HepG2 (cell line): ENCODE results near the gene DLL4. TPM values are rescaled to one million over a fixed set of nuclear protein-coding genes. Genes with fewer than 3 reads are reported as not detected.

ENCODE experiments used
- ATAC-seq: fragments of 200-7000 bp; cut with Tn5 transposase; 3 replicates; pipeline ENCODE4 v1.9.1; 2020; ENCODE audit warnings: mild to moderate bottlenecking, moderate library complexity
- BruUV-seq: library from RNA; stranded (reverse); fragments of 400-500 nt; replicated peaks from 2 replicates; lab custom pipeline; 2021; lab: Mats Ljungman, UMichigan
- CTCF ChIA-PET: fragments of 300-600 bp; formaldehyde crosslinking; extraction: SDS; loops from one replicate; lab custom pipeline; 2021; ENCODE audit warnings: low total read pairs, inconsistent platforms, low intra/inter-chr PET ratio; lab: Yijun Ruan, JAX
- POLR2A ChIA-PET: fragments of 350-600 bp; sonication (Branson Sonifier 250); formaldehyde crosslinking; loops from one replicate; lab custom pipeline; 2020; ENCODE audit warnings: antibody characterized with exemption, inconsistent platforms; lab: Yijun Ruan, JAX
- DNase-seq: peaks from one replicate; pipeline ENCODE4 v3.0.0-alpha.2; 2015; ENCODE audit warnings: low spot score
- FAIRE-seq: peaks from 3 replicates; lab custom pipeline; 2011; peaks lifted over from hg19 to GRCh38; lab: Jason Lieb, UNC
- H2AFZ ChIP-seq: one replicate; pipeline ENCODE4 v1.6.1; 2011; ENCODE audit warnings: low read length, inconsistent platforms
- H3K27ac ChIP-seq: fragments of 300-600 bp; 3 replicates; pipeline ENCODE4 v1.8.0; 2011; ENCODE audit warnings: mixed run types, mild to moderate bottlenecking, mixed read lengths, low read length, inconsistent platforms; ENCODE audit not compliant: insufficient read depth; ENCODE audit errors: extremely low read length
- H3K27me3 ChIP-seq, 2 experiments: fragments of 200-600 bp in 1 of 2; 2 replicates in 1 of 2; 3 replicates in 1 of 2; pipeline versions ENCODE4 v1.6.0 to v1.8.0; 2011; ENCODE audit warnings: low read length in 2 of 2, mild to moderate bottlenecking in 2 of 2, moderate library complexity in 2 of 2, inconsistent platforms in 1 of 2; ENCODE audit not compliant: insufficient read depth in 2 of 2, control insufficient read depth in 1 of 2
- H3K36me3 ChIP-seq, 2 experiments: fragments of 200-600 bp in 1 of 2; replicated peaks in 1 of 2; 2 replicates in 1 of 2; 3 replicates in 1 of 2; pipeline versions ENCODE4 v1.5.1 to v1.8.0; 2011; ENCODE audit warnings: low read length in 2 of 2, inconsistent platforms in 1 of 2; ENCODE audit not compliant: insufficient read depth in 2 of 2, control insufficient read depth in 1 of 2
- H3K4me1 ChIP-seq: 2 replicates; pipeline ENCODE4 v1.5.1; 2012; ENCODE audit warnings: low read length, inconsistent platforms; ENCODE audit not compliant: insufficient read depth
- H3K4me2 ChIP-seq: 2 replicates; pipeline ENCODE4 v1.6.0; 2011; ENCODE audit warnings: low read depth, low read length, inconsistent platforms
- H3K4me3 ChIP-seq, 3 experiments: fragments of 200-600 bp in 1 of 3; sonication (generic), shearing (Covaris generic) in 1 of 3; replicated peaks in 1 of 3; 2 replicates each; pipeline ENCODE4 v1.5.1; 2011 to 2016; ENCODE audit warnings: low read length in 3 of 3, inconsistent platforms in 2 of 3, low read depth in 2 of 3, mild to moderate bottlenecking in 2 of 3, control low read depth in 1 of 3, mixed read lengths in 1 of 3; ENCODE audit not compliant: insufficient read depth in 1 of 3
- H3K79me2 ChIP-seq: one replicate; pipeline ENCODE4 v1.6.1; 2011; ENCODE audit warnings: low read length, inconsistent platforms; ENCODE audit not compliant: insufficient read depth
- H3K9ac ChIP-seq: 2 replicates; pipeline ENCODE4 v1.6.0; 2011; ENCODE audit warnings: mild to moderate bottlenecking, low read depth, low read length, inconsistent platforms; ENCODE audit not compliant: insufficient read depth
- H3K9me3 ChIP-seq: 2 replicates; pipeline ENCODE4 v1.5.1; 2012; ENCODE audit warnings: mild to moderate bottlenecking, low read length
- H4K20me1 ChIP-seq: 2 replicates; pipeline ENCODE4 v1.6.0; 2011; ENCODE audit warnings: inconsistent platforms, mild to moderate bottlenecking, low read length, moderate library complexity; ENCODE audit not compliant: insufficient read depth
- CCAR2 ChIP-seq: fragments of 200-400 bp; formaldehyde crosslinking; optimal IDR thresholded peaks from 2 replicates; pipeline ENCODE3; 2018; ENCODE audit warnings: low read depth, mild to moderate bottlenecking, low read length, moderate library complexity
- DPF2 ChIP-seq: sonication (generic); formaldehyde crosslinking; IDR thresholded peaks from 2 replicates; pipeline ENCODE4 v1.4.0; 2020; ENCODE audit warnings: mild to moderate bottlenecking, low read depth, missing genetic modification reagents, borderline replicate concordance
- EZH2 ChIP-seq: conservative IDR thresholded peaks from 2 replicates; pipeline ENCODE4 v1.6.1; 2012; ENCODE audit warnings: mild to moderate bottlenecking, low read depth, low read length, moderate library complexity
- FOXO1 ChIP-seq: sonication (generic); formaldehyde crosslinking; IDR thresholded peaks from 2 replicates; pipeline ENCODE4 v1.4.0; 2020; ENCODE audit warnings: missing genetic modification reagents
- HNRNPL ChIP-seq: fragments of 200-400 bp; formaldehyde crosslinking; IDR thresholded peaks from 2 replicates; pipeline ENCODE4 v1.6.1; 2017; ENCODE audit warnings: mild to moderate bottlenecking, low read depth, low read length
- HOXA5 ChIP-seq: sonication (generic); formaldehyde crosslinking; IDR thresholded peaks from 2 replicates; pipeline ENCODE4 v1.4.0; 2020; ENCODE audit warnings: missing genetic modification reagents
- PLRG1 ChIP-seq: fragments of 450-650 bp; conservative IDR thresholded peaks from 2 replicates; pipeline ENCODE4 v1.6.1; 2016
- SUZ12 ChIP-seq: fragments of 150-350 bp; IDR thresholded peaks from 2 replicates; pipeline ENCODE4 v1.6.1; 2014; ENCODE audit warnings: low read depth, low read length
- ZC3H4 ChIP-seq: sonication (generic); formaldehyde crosslinking; IDR thresholded peaks from 2 replicates; pipeline ENCODE4 v1.4.0; 2020; ENCODE audit warnings: missing genetic modification reagents, borderline replicate concordance
- ZNF121 ChIP-seq: sonication (generic); formaldehyde crosslinking; IDR thresholded peaks from 2 replicates; pipeline ENCODE4 v1.5.0; 2020; ENCODE audit warnings: mild to moderate bottlenecking, missing genetic modification reagents
- ZNF546 ChIP-seq: sonication (generic); formaldehyde crosslinking; conservative IDR thresholded peaks from 2 replicates; pipeline ENCODE4 v1.8.1; 2023; ENCODE audit warnings: mild to moderate bottlenecking, missing genetic modification reagents
- ZNF652 ChIP-seq: IDR thresholded peaks from 2 replicates; pipeline ENCODE4 v1.6.1; 2016; ENCODE audit warnings: low read depth, borderline replicate concordance
- WGBS: methylation state at CpG from one replicate; pipeline ENCODE4 v1.1.6; 2017; ENCODE audit warnings: low lambda C conversion rate; 5-methylcytosine and 5-hydroxymethylcytosine counted together
- in situ Hi-C: cut with HindIII; loops from 2 replicates; pipeline ENCODE4 v1.10.0; 2017; ENCODE audit warnings: low pct_unique_long_range_greater_than_20kb; ENCODE audit not compliant: extremely low pct_ligation_motif_present
- intact Hi-C: fragments of 100-400 bp; cut with micrococcal nuclease; formaldehyde crosslinking; loops from one replicate; pipeline ENCODE4 v1.10.0; 2022; ENCODE audit not compliant: unreplicated experiment
- polyA plus RNA-seq, 8 experiments: library from polyadenylated mRNA; depleted of rRNA in 3 of 8; stranded (reverse) in 7 of 8; unstranded in 1 of 8; fragments of >200 nt; fragmentation: Illumina TruSeq in 4 of 8; extraction: Trizol in 4 of 8; gene quantifications; 2 replicates each; pipeline versions ENCODE4 v1.2.1 to v1.2.3, GENCODE V29; 2011 to 2016; ENCODE audit warnings: low read depth in 4 of 8, missing spikeins in 1 of 8, mixed read lengths in 1 of 8; ENCODE audit not compliant: insufficient read depth in 1 of 8
- total RNA-seq, 5 experiments: library from RNA; depleted of rRNA; stranded (reverse); fragments of >200 nt; fragmentation: Illumina TruSeq; extraction: Trizol; gene quantifications; 2 replicates each; pipeline ENCODE4 v1.2.3, GENCODE V29; 2016; ENCODE audit warnings: low read depth in 1 of 5
- TF ChIP-seq, protein P1 (sequence below): sonication (generic); formaldehyde crosslinking; conservative IDR thresholded peaks from 2 replicates; pipeline ENCODE4 v1.8.1; 2023; ENCODE audit warnings: missing genetic modification reagents

DLL4 gene
- total and polyA plus RNA-seq, 2 of the 13 experiments (the other 11 are each of a cell fraction or from before 2014, with no cell fraction given): 0.20 to 0.25 TPM

DNA sequence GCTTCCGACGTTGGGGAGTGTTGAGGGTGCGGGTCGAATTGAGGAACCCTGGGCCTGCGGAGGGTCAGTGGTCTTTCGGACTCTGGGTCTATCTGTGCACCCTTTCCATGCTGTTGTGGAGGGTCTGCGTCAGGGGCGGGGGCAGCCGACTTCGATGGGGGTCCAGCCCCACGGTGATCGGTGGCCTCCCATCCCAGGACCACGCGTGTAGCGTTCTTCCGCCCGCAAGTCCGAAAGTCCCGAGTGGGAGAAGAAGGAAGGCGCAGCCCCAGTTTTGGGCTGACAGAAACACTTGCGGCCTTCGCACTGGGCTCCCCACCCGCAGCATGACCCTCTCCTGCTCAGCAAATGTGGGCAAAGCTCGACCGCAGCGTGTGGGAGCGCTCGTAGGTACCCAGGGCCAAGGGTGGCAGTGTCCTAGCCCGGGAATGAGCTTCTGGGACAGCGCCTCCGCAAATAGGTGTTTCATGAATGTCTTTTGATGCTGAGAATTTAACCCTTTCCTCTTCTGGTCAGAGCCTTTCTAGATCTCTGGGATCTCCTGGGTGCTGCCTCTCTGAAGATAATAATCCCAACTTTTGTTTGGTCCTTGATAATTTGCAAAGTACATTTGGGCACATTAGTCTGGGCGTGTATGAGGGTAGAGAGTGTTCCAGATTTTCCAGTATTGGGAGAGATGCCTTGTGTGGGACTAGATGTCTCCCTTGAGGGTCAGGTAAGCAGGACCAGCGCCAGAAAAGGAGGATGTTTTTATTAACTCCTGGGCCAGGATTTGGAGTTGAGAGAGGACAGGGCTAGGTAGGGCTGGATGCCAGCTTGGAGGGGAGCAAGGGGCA lies 2.3 kb upstream of the DLL4 start:
- no peaks in the 10 kb centered on the region for H4K20me1 ChIP-seq
- H3K9me3 ChIP-seq: no peaks in the 10 kb centered on the region
- H3K36me3 ChIP-seq: no peaks in the 10 kb centered on the region
- FAIRE-seq (no peak), DNase-seq (no peak), ATAC-seq (no peak)
- H3K4me1 ChIP-seq: peaks cover 78% of the 10 kb centered on the region
- peak overlapping the region; percentile 41; the same call in 1 of the 2 replicates for H3K4me2 ChIP-seq
- intact Hi-C loops (no loop called here), in situ Hi-C loops (no loop called here)
- H2AFZ ChIP-seq: no peak overlapping the region
- WGBS: 14% methylated on average over 19 of the region's 33 CpGs
- H3K27me3 ChIP-seq: peaks cover 12 to 89% of the 10 kb centered on the region in 2 experiments
- peak overlapping the region in 1 of 3 experiments; percentile 36; a peak in 1 of 6 replicates for H3K4me3 ChIP-seq
- POLR2A ChIA-PET: no interaction called here
- BruUV-seq: no TSS peak
- CTCF ChIA-PET: no interaction called here
- no peak overlapping the region for H3K9ac ChIP-seq
- H3K27ac ChIP-seq: no peak overlapping the region
- TF ChIP-seq HNRNPL: 0 out of 2 replicates have a peak, but pooled peaks have one; percentile 40
- TF ChIP-seq ZNF121 (CRISPR knock-in tag): no peak
- TF ChIP-seq DPF2 (CRISPR knock-in tag): no peak
- peak; percentile 68; the same call in 1 of the 2 replicates for TF ChIP-seq EZH2
- peak; percentile 89 for TF ChIP-seq ZNF652 (CRISPR knock-in tag)
- TF ChIP-seq PLRG1: no peak
- TF ChIP-seq ZNF546 (CRISPR knock-in tag): no peak
- no peak for TF ChIP-seq ZC3H4 (CRISPR knock-in tag)
- TF ChIP-seq HOXA5 (CRISPR knock-in tag): no peak
- TF ChIP-seq CCAR2: no peak
- TF ChIP-seq, protein P1, sequence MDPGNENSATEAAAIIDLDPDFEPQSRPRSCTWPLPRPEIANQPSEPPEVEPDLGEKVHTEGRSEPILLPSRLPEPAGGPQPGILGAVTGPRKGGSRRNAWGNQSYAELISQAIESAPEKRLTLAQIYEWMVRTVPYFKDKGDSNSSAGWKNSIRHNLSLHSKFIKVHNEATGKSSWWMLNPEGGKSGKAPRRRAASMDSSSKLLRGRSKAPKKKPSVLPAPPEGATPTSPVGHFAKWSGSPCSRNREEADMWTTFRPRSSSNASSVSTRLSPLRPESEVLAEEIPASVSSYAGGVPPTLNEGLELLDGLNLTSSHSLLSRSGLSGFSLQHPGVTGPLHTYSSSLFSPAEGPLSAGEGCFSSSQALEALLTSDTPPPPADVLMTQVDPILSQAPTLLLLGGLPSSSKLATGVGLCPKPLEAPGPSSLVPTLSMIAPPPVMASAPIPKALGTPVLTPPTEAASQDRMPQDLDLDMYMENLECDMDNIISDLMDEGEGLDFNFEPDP: 0 out of 2 replicates have a peak, but pooled peaks have one; percentile 60
- no peak for TF ChIP-seq SUZ12
- TF ChIP-seq FOXO1 (CRISPR knock-in tag): no peak
- H3K79me2 ChIP-seq: no peaks in the 10 kb centered on the region
